Lung microvascular endothelial cell (primary cell): ENCODE measurements around the gene KRT7. TPM values are rescaled to one million over a fixed set of nuclear protein-coding genes. Genes with fewer than 3 reads are reported as not detected.
"Not testable (repeated sequence)": the region's sequence is repeated elsewhere in the genome, so short reads cannot be mapped to it uniquely, and the experiment has no call there.

Source experiments
- DNase-seq, 2 donors: peaks; one replicate each; pipeline versions ENCODE4 v3.0.0 to v3.0.0-alpha.2; 2010; ENCODE audit warnings: low read depth in 2 of 2
- total RNA-seq: library from RNA; depleted of rRNA; stranded (reverse); fragments of >200 nt; gene quantifications from 2 replicates; pipeline ENCODE4 v1.2.1, GENCODE V29; 2014

The KRT7 gene
- total RNA-seq, 1 donor from 2014 or later: 6.7 TPM

DNA sequence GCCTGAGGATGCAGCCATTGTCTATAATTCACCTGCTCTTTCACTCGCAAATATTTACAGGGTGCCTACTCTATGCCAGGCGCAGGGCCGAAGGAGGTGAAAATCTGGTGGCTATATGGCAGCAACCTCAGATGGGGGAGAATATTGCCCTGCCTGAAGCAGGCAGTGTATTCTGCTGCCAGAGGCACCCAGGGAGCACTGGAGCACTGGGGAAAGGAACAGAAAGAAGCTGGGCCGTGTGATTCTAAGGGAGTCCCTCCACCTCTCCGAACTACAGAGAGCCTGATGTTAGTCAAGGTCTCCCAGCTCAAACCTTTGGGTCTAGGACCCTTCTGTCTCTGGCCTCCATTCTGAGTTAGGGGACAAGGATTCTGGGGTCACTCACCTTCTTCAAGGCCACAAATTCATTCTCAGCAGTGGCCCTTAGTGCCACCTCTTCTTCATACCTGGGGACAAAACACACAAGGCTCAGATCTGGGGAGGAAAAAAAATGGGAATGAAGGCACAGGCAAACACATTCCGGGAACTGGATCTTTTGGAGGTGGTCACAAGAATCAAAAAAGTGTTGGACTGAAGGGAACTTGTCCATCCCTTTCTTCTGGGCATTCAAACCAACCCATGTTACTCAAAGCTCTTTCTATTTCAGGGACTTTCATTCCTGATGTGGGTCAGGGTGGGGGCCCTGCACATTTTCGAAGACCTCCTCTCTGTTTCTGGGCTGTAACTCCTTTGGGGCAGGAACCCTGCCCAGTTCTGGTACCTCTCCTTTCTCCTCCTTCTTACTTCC is 22.1 kb downstream of the KRT7 start:
- DNase-seq: no peak

GRCh38 chr12:52255926-52256583 is 23.0 kb downstream of the KRT7 start:
- no peak for DNase-seq

- DNase-seq: no peak
Observed at GRCh38 chr12:52256584-52256935, 23.5 kb downstream of the KRT7 start.

DNA sequence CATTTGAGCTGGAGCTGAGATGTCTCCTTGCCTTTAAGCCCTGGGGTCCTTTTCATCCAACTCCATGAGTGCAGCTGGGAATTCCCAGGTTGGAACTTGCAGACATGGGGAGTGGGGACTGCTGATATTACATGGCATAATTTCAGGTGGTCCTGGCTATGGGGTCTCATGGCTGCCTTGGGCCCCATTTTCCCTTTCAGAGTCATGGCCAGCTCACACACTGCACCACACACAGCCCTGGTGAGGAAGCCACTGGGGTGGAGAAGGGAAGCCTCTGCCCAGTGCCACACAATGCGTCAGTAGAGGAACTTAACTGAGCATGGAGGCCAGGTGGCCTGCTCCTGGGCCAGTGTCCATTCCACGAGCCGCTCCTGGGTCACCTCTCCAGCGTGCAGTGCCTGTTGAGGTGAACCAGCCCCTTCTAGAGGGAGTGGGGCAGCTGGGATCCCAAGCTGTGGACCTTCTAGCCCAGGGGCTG is 24.1 kb downstream of the KRT7 start:
- DNase-seq: no peak

DNA sequence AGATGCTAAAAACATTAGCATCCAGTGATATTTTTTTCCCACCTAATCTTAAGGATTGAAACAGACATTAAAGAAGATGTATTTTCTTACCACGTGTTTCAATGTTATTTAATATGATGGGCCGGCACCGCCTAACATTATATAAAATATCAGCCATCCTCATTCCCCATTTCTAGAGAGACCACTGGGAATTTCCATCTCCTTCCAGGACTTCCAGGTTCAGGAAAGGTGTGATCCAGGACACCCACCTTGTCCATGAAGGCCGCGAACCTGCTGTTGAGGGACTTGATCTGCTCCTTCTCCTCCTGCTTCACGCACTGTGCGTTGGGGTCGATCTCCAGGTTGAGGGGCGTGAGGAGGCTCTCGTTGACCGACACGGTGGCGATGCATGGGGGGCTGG is 24.9 kb downstream of the KRT7 start:
- DNase-seq: not testable (repeated sequence)

GRCh38 chr12:52258335-52258901 is 25.4 kb downstream of the KRT7 start:
- DNase-seq: peak; percentile 52 to 61

DNA sequence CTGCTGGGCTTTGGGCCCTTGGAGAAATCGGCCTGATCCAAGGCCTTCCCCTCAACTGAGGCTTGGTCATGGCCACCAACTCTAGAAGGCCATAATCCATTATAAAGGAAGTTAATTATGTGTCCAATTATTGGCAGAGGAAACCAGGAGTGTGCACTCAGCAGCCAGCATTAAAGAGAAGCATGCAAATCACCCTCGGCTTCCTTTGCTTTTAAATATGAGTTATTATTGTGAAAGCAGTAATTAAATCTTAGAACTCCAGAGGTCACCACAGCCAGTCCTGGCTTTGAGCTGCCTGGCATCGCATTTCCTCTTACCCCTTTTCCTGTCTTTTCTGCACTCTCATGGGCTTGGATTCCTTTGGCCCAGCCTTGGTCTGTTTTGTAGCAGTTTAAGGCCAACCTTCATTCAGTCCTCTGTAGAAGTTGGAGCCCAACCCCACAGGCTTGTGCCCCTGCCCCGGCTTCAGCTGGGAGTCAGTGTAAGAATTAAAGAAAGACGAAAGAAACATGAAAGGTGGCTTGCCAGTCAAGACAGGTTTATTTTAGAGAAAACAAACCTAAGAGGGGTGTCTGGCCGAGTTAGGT is 26.7 kb downstream of the KRT7 start:
- DNase-seq: no peak

- DNase-seq: no peak
Observed at GRCh38 chr12:52260361-52261207, 27.5 kb downstream of the KRT7 start.

DNA sequence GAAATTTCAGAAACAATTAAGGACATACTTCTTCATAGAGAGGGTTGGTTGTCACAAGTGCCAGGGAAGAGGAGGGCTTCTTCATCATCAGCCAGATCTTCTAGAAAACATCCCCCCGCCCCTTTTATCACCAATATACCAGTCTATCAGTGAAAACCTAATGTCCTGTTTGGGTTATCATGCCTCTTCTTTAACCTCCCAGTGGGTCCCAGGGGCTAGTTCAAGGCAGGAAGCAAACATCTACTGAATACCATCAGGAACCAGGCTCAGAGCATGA is 28.1 kb downstream of the KRT7 start:
- no peak for DNase-seq

DNA sequence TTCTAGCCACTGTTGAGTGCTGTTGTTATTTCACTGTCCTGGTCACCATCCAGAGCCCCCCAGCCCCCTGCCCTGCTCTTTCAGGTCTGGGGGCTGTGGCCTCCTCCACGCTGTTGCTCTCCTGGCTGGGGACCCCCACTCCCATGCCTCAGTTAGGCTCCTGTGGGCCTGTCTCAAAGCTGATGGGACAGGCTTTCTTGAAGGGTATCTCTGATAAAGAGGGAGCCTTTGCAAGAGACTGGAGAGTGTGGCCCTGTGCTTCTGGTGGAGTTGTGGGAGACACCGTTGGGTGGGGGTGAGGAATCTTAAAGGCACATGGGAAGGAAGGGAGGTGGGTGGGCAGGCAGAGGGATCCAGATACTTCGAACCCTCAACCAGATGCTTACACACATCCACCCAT is 29.2 kb downstream of the KRT7 start:
- no peak for DNase-seq

- no peak for DNase-seq
Observed at GRCh38 chr12:52263761-52264434, 30.9 kb downstream of the KRT7 start.

DNA sequence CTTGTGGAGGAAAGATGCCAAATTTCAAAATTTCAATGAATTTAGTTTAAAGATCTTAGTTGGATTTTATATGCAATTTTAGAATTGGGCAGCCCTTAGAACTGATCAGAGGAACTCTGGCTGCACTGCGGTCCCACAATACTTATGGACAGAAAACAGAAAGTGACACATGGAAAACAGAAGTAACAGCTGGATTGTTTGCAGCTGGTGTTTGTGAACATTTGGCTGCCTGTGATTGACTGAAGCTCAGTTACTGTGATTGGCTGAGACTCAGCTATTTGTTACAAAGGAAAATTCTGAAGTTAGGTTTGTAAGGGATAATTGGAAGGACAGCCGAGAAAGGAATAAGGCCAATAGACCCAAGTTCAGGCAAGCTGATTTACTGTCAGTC is 31.4 kb downstream of the KRT7 start:
- DNase-seq: no peak

DNA sequence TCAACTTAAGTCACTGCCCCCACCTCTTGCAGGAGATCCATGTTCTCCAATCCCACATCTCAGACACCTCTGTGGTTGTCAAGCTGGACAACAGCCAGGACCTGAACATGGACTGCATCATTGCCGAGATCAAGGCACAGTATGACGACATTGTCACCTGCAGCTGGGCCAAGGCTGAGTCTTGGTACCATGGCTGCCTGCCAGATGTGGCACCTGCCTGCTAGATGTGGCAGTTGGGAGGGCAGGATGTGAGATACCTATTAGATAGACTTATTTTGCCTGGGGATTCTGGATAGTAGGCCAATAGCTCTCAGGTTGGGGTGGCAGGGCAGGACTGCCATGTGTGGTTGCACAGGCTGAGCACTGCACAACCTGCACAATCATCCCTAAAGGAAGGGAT is 33.5 kb downstream of the KRT7 start:
- no peak for DNase-seq

DNA sequence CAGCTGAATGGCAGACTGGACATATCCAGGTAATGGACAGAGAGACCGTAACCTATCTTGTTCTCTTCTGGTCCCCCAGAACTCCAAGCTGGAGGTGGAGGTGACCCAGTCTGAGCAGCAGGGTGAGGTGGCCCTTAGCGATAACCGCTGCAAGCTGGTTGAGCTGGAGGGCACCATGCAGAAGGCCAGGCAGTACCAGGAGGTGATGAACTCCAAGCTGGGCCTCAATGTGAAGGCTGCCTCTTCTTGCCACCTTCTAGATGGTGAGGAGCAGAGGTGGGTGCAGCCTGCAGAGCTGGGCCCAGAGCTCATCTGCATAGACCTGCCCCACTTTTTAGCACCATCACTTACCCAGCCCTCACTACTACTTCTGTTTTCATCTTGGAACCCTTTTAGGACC is 34.2 kb downstream of the KRT7 start:
- no peak for DNase-seq

DNA sequence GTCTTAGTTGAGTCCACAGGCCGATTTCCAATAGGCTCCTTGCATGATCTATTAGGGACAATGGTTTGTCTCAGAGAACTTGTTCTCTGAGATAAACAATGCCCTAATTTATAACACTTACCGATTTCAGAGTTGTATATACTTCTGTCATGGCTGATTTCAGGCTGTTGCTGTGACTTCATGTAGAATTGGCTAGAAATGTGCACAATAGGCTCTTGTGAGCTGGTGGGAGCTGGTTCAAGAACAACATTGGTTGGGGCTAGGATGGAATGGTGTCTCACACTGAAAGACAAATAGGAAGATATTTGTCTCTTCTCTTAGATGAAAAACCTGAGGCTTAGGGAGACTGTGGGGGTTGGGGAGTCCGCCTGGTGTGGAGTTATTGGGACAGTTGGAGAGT is 34.7 kb downstream of the KRT7 start:
- no peak for DNase-seq

GRCh38 chr12:52268212-52268611 is 35.2 kb downstream of the KRT7 start:
- DNase-seq: no peak

GRCh38 chr12:52270541-52271070 is 37.6 kb downstream of the KRT7 start:
- no peak for DNase-seq

DNA sequence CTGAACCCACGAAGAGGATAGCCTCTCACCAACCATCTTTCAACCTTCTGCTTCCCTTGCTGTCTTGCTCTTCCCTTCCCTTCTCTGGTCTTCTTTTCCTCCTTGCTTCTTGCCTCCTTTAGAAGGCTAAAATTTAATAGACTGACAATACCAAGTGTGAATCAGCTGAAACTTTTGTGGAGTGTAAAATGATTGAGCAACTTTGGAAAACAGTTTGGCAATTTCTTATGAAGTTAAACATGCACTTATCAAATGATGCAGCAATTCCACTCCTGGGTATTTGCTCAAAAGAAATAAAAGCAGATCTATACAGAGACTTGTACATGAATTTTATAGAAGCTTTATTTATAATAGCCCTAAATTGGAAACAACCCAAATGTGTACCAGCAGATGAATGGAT is 38.1 kb downstream of the KRT7 start:
- no peak for DNase-seq

DNA sequence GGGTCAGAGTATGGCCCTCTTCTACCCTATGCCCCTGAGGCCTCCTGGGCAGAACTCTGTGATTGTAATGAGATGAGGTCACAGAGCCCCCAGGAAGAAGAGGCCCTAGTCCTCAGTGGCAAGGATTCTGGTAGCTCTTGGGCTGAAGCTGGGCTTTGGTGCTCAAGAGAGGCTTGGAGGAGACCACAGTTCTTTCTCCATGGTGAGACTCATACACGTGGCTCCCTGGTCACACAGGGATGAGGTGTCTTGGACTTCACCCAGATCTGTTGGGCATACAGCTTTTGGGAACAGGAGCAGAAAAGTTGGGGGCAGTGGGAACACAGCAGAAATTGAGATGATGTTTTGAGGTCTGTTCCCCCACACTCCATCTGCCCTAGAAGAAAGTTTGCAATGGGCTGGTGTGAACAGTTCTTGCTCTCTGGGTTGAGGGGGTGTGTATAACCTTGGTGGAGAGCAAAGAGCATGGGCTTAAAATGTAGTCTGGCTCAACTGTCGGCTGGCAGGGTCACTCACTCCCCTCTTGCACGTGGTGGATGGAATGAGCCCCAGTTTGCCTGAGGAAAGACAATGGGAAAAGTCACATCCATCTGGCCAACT is 41.6 kb downstream of the KRT7 start, which contains the start of gene KRT86:
Gene KRT86 (plus strand): TSS at position 125 of the 600 bp plus-strand sequence. CDS start 27,272 bp downstream, outside the sequence.
- no peak for DNase-seq

DNA sequence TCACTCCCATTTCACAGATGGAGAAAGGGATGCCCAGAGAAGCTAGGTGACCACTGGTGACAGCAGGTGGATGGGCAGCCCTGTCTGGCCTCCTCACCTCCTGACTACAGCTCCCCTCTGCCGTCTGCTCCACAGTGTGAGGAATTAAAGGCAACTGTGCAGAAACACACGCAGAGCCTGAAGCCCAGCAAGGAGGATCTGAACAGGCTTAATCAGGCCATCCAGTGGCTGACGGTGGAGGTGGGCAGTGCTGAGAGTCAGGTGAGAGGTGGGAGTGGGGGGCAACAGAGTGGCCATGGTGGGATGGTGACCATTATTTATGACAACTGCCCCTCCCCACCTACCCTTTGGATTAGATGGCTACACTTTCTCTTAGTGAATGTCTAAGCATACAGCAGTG is 42.6 kb downstream of the KRT7 start:
- DNase-seq: no peak
